Right lobe of liver (tissue), 6 donors: ENCODE results near the gene KIF9. TPM values are rescaled to one million over a fixed set of nuclear protein-coding genes. Genes with fewer than 3 reads are reported as not detected.
A peak's percentile ranks its signal among the peaks of the same experiment; 100 is the strongest.
"Not testable (repeated sequence)": the region's sequence is repeated elsewhere in the genome, so short reads cannot be mapped to it uniquely, and the experiment has no call there.

Experiments used
- ATAC-seq, 4 donors: fragments of 200-7000 bp; cut with Tn5 transposase; one replicate each; pipeline ENCODE4 v1.9.1; 2020; ENCODE audit warnings: mild to moderate bottlenecking in 4 of 4, moderate library complexity in 4 of 4
- DNase-seq, 3 donors: peaks; one replicate each; pipeline ENCODE4 v3.0.0-alpha.2; 2020
- H3K27ac ChIP-seq, 3 donors: fragments of 200-600 bp; one replicate each; pipeline ENCODE4 v1.8.0; 2022
- H3K27me3 ChIP-seq, 2 donors: fragments of 200-600 bp; one replicate each; pipeline ENCODE4 v1.8.0; 2022
- H3K36me3 ChIP-seq, 4 donors: fragments of 200-600 bp; sonication (generic) in 1 of 4; one replicate each; pipeline versions ENCODE4 v1.5.1 to v1.8.0; 2017 to 2022; ENCODE audit warnings: control low read depth in 1 of 4
- H3K4me1 ChIP-seq, 4 donors: fragments of 200-600 bp; sonication (generic) in 1 of 4; one replicate each; pipeline versions ENCODE4 v1.5.1 to v1.8.0; 2017 to 2022; ENCODE audit warnings: control low read depth in 1 of 4
- H3K4me3 ChIP-seq, 3 donors: fragments of 200-600 bp; one replicate each; pipeline ENCODE4 v1.8.0; 2022
- H3K9me3 ChIP-seq, 4 donors: fragments of 200-600 bp; sonication (generic) in 1 of 4; one replicate each; pipeline versions ENCODE4 v1.5.1 to v1.8.0; 2017 to 2022; ENCODE audit warnings: control low read depth in 1 of 4
- POLR2A ChIP-seq: fragments of 450-650 bp; IDR thresholded peaks from one replicate; pipeline ENCODE4 v1.6.1; 2017; ENCODE audit warnings: antibody characterized with exemption, mild to moderate bottlenecking
- WGBS: methylation state at CpG from one replicate; pipeline ENCODE4 v1.1.6; 2018; ENCODE audit warnings: low coverage, low lambda C conversion rate; ENCODE audit not compliant: insufficient coverage; ENCODE audit errors: missing lambda C conversion rate; 5-methylcytosine and 5-hydroxymethylcytosine counted together
- intact Hi-C, 2 donors: fragments of 100-400 bp; cut with DNase I; formaldehyde crosslinking; loops; one replicate each; pipeline versions ENCODE4 v1.11.2 to v1.14.1; 2022
- total RNA-seq, 6 experiments: library from RNA; depleted of rRNA in 2 of 6; stranded (reverse); fragments of >200 nt in 2 of 6; fragmentation: NEBNext Ultra II Directional in 3 of 6; extraction: Animal tissue kit (Norgen Biotek cat#: 25700) in 3 of 6; gene quantifications; one replicate each; pipeline versions ENCODE4 v1.1.0 to v1.2.4, GENCODE V29; 2016 to 2023
- TF ChIP-seq, protein P1 (sequence below), 4 donors: fragments of 200-600 bp in 3 of 4; fragments of 450-650 bp in 1 of 4; IDR thresholded peaks; one replicate each; pipeline versions ENCODE4 v1.5.1 to v1.8.0; 2016 to 2022; ENCODE audit warnings: antibody characterized with exemption in 4 of 4, mild to moderate bottlenecking in 2 of 4
- donor health status: DM: no; HTN: yes; CAD: no.
- donor health status: DM: no; HTN: no; CAD: no.
- donor health status: DM: no; HTN: no; CAD: no.
- donor health status: DM: no; HTN: yes; CAD: no.
- donor health status: DM: no; HTN: yes; CAD: no.

KIF9 gene
- total RNA-seq, 6 experiments from 2014 or later, result 2.1 to 4.7 (median 3.2) TPM

GRCh38 chr3:47260605-47261004 lies 22.0 kb downstream of the KIF9 start:
- no peak overlapping the region for H3K4me3 ChIP-seq
- TF ChIP-seq, protein P1, sequence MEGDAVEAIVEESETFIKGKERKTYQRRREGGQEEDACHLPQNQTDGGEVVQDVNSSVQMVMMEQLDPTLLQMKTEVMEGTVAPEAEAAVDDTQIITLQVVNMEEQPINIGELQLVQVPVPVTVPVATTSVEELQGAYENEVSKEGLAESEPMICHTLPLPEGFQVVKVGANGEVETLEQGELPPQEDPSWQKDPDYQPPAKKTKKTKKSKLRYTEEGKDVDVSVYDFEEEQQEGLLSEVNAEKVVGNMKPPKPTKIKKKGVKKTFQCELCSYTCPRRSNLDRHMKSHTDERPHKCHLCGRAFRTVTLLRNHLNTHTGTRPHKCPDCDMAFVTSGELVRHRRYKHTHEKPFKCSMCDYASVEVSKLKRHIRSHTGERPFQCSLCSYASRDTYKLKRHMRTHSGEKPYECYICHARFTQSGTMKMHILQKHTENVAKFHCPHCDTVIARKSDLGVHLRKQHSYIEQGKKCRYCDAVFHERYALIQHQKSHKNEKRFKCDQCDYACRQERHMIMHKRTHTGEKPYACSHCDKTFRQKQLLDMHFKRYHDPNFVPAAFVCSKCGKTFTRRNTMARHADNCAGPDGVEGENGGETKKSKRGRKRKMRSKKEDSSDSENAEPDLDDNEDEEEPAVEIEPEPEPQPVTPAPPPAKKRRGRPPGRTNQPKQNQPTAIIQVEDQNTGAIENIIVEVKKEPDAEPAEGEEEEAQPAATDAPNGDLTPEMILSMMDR (IDR thresholded peaks at IDR 0.05), result no peak
- no peak for TF ChIP-seq POLR2A
- intact Hi-C loops, result no loop called here
- no peaks in the 10 kb centered on the region for H3K4me1 ChIP-seq
- H3K36me3 ChIP-seq, result no peaks in the 10 kb centered on the region
- no peaks in the 10 kb centered on the region for H3K9me3 ChIP-seq
- DNase-seq (no peak), ATAC-seq (no peak)
- WGBS, result 83% methylated on average over 2 of the region's 4 CpGs
- H3K27ac ChIP-seq, result no peak overlapping the region
- H3K27me3 ChIP-seq, result no peaks in the 10 kb centered on the region

- 100% methylated on average over 1 of the region's 3 CpGs for WGBS
- intact Hi-C loops, result no loop called here
- no peaks in the 10 kb centered on the region for H3K36me3 ChIP-seq
- ATAC-seq (no peak), DNase-seq (no peak)
- no peak overlapping the region for H3K27ac ChIP-seq
- H3K4me1 ChIP-seq, result no peaks in the 10 kb centered on the region
- H3K9me3 ChIP-seq, result no peaks in the 10 kb centered on the region
- no peaks in the 10 kb centered on the region for H3K27me3 ChIP-seq
- TF ChIP-seq, protein P1 (IDR thresholded peaks at IDR 0.05), result no peak
- TF ChIP-seq POLR2A, result no peak
- H3K4me3 ChIP-seq, result no peak overlapping the region
Observed at GRCh38 chr3:47259114-47259513, 23.5 kb downstream of the KIF9 start.

GRCh38 chr3:47256331-47256730 lies 26.3 kb downstream of the KIF9 start:
- H3K4me3 ChIP-seq, H3K27me3 ChIP-seq, ATAC-seq, intact Hi-C loops, H3K4me1 ChIP-seq, DNase-seq, H3K9me3 ChIP-seq, H3K27ac ChIP-seq, H3K36me3 ChIP-seq: not testable (repeated sequence)
- 65% methylated on average over 12 of the region's 25 CpGs for WGBS

GRCh38 chr3:47251689-47252088 lies 30.9 kb downstream of the KIF9 start:
- no peaks in the 10 kb centered on the region for H3K27me3 ChIP-seq
- no peaks in the 10 kb centered on the region for H3K36me3 ChIP-seq
- peak overlapping the region in 1 of 3 donors; percentile 58 for H3K27ac ChIP-seq
- peaks cover 0 to 15% (median 4%) of the 10 kb centered on the region in 4 donors for H3K4me1 ChIP-seq
- no peaks in the 10 kb centered on the region for H3K9me3 ChIP-seq
- WGBS, result 38% methylated on average over 5 of the region's 5 CpGs
- TF ChIP-seq POLR2A, result no peak
- TF ChIP-seq, protein P1 (IDR thresholded peaks at IDR 0.05), result no peak
- no peak overlapping the region for H3K4me3 ChIP-seq
- intact Hi-C loops, result no loop called here
- DNase-seq (no peak), ATAC-seq (no peak)

DNA sequence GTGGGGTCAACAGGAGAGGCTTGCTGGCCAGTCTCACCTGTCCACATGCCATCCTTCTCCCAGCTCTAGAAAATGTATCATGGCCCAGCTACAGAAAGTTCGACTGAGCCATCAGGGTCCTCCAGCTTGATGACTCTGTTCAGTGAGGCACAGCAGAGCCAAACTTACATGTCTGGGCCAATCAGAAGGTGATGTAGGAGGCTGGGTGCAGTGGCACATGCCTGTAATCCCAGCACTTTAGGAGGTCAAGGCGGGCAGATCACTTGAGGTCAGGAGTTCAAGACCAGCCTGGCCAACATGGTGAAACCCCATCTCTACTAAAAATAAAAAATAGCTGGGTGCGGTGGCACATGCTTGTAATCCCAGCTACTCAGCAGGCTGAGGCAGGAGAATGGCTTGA lies 31.5 kb downstream of the KIF9 start:
- H3K4me3 ChIP-seq, DNase-seq, ATAC-seq, H3K36me3 ChIP-seq, intact Hi-C loops, H3K27me3 ChIP-seq, H3K9me3 ChIP-seq: not testable (repeated sequence)
- 48% methylated on average over 3 of the region's 3 CpGs for WGBS
- H3K4me1 ChIP-seq, result peaks cover 0 to 15% (median 4%) of the 10 kb centered on the region in 4 donors
- peak overlapping the region in 1 of 3 donors; percentile 58 for H3K27ac ChIP-seq
